ENCODE results near the gene SLC7A7.

SLC7A7 gene

GRCh38 chr14:22819151-22819988 lies 4.1 kb upstream of the SLC7A7 start:
- Histone ChIP-seq H3K27me3 (ENCODE audit: control insufficient read depth in 3 of 3, insufficient read depth in 3 of 3, low read depth in 1 of 3, low read length in 3 of 3) (peaks cover 0 to 6% (median 3%) of the 10 kb centered on the region in 3 experiments), H4K91ac (ENCODE audit: low read depth, low read length, poor library complexity) (no peak overlapping the region), H4K8ac (ENCODE audit: low read depth, low read length) (no peak overlapping the region), H2AK5ac (ENCODE audit: low read depth, low read length) (no peak overlapping the region), H2BK12ac (ENCODE audit: low read length) (no peak overlapping the region), H2BK5ac (ENCODE audit: low read length) (no peak overlapping the region), H3K9me3 (replicated peaks in 1 of 2; ENCODE audit: control insufficient read depth in 2 of 2, insufficient read depth in 1 of 2, low read depth in 1 of 2, low read length in 2 of 2) (no peaks in the 10 kb centered on the region), H3K79me1 (ENCODE audit: low read depth, low read length) (no peaks in the 10 kb centered on the region), H3K23ac (ENCODE audit: low read depth, low read length, poor library complexity) (peak overlapping the region; percentile 37), H3K9ac (ENCODE audit: low read depth, low read length, poor library complexity) (no peak overlapping the region), H3K4me1 (ENCODE audit: control insufficient read depth in 2 of 2, insufficient read depth in 1 of 2, low read depth in 1 of 2, low read length in 2 of 2) (peaks cover 8 to 20% of the 10 kb centered on the region in 2 donors), H2AFZ (ENCODE audit: low read length) (peak overlapping the region; percentile 35), H2BK120ac (ENCODE audit: low read depth, low read length) (no peak overlapping the region), H3K4me3 (ENCODE audit: low read length in 2 of 2) (no peak overlapping the region), H3K27ac (replicated peaks; ENCODE audit: low read length) (no peak overlapping the region), H2BK15ac (ENCODE audit: low read length) (peak overlapping the region; percentile 0), H3K36me3 (replicated peaks in 1 of 2; ENCODE audit: control insufficient read depth in 2 of 2, insufficient read depth in 2 of 2, low read length in 2 of 2) (no peaks in the 10 kb centered on the region), H3K4me2 (ENCODE audit: insufficient read depth, low read length, poor library complexity, severe bottlenecking) (no peak overlapping the region), H3K14ac (ENCODE audit: low read length) (no peak overlapping the region), H3K4ac (ENCODE audit: low read length) (no peak overlapping the region), H3K18ac (ENCODE audit: low read length) (no peak overlapping the region)
- no peak for DNase-seq (ENCODE audit: low spot score)
- no CpG with 5 or more reads among the region's 10 CpGs for WGBS, 2 donors (ENCODE audit: extremely low coverage in 2 of 2, insufficient read length in 2 of 2, insufficient replicate concordance in 1 of 2)

GRCh38 chr14:22814373-22814772 lies 862 bp downstream of the SLC7A7 start:
- H3K18ac ChIP-seq (ENCODE audit: low read length): no peak overlapping the region
- H3K4me2 ChIP-seq (ENCODE audit: insufficient read depth, low read length, poor library complexity, severe bottlenecking): no peak overlapping the region
- H3K27me3 ChIP-seq (ENCODE audit: control insufficient read depth in 3 of 3, insufficient read depth in 3 of 3, low read depth in 1 of 3, low read length in 3 of 3): no peaks in the 10 kb centered on the region
- H3K9me3 ChIP-seq (replicated peaks in 1 of 2; ENCODE audit: control insufficient read depth in 2 of 2, insufficient read depth in 1 of 2, low read depth in 1 of 2, low read length in 2 of 2): no peaks in the 10 kb centered on the region
- no peak overlapping the region for H2BK5ac ChIP-seq (ENCODE audit: low read length)
- H3K4me1 ChIP-seq (ENCODE audit: control insufficient read depth in 2 of 2, insufficient read depth in 1 of 2, low read depth in 1 of 2, low read length in 2 of 2): peaks cover 8 to 11% of the 10 kb centered on the region in 2 donors
- no peak overlapping the region for H2BK120ac ChIP-seq (ENCODE audit: low read depth, low read length)
- no peak overlapping the region for H2BK15ac ChIP-seq (ENCODE audit: low read length)
- DNase-seq (ENCODE audit: low spot score): no peak
- no peak overlapping the region for H3K4ac ChIP-seq (ENCODE audit: low read length)
- no peak overlapping the region for H4K8ac ChIP-seq (ENCODE audit: low read depth, low read length)
- H3K79me1 ChIP-seq (ENCODE audit: low read depth, low read length): no peaks in the 10 kb centered on the region
- no peak overlapping the region for H3K14ac ChIP-seq (ENCODE audit: low read length)
- no peak overlapping the region for H3K23ac ChIP-seq (ENCODE audit: low read depth, low read length, poor library complexity)
- no peak overlapping the region for H2AK5ac ChIP-seq (ENCODE audit: low read depth, low read length)
- H3K4me3 ChIP-seq (ENCODE audit: low read length in 2 of 2): no peak overlapping the region
- no peak overlapping the region for H3K9ac ChIP-seq (ENCODE audit: low read depth, low read length, poor library complexity)
- H3K36me3 ChIP-seq (replicated peaks in 1 of 2; ENCODE audit: control insufficient read depth in 2 of 2, insufficient read depth in 2 of 2, low read length in 2 of 2): no peaks in the 10 kb centered on the region
- no CpG with 5 or more reads among the region's 7 CpGs for WGBS, 2 donors (ENCODE audit: extremely low coverage in 2 of 2, insufficient read length in 2 of 2, insufficient replicate concordance in 1 of 2)
- H3K27ac ChIP-seq (replicated peaks; ENCODE audit: low read length): no peak overlapping the region
- no peak overlapping the region for H2AFZ ChIP-seq (ENCODE audit: low read length)
- H2BK12ac ChIP-seq (ENCODE audit: low read length): no peak overlapping the region
- no peak overlapping the region for H4K91ac ChIP-seq (ENCODE audit: low read depth, low read length, poor library complexity)

GRCh38 chr14:22813145-22813544 lies 2.1 kb downstream of the SLC7A7 start:
- Histone ChIP-seq H3K4me3 (ENCODE audit: low read length in 2 of 2) (no peak overlapping the region), H3K9me3 (replicated peaks in 1 of 2; ENCODE audit: control insufficient read depth in 2 of 2, insufficient read depth in 1 of 2, low read depth in 1 of 2, low read length in 2 of 2) (no peaks in the 10 kb centered on the region), H2AFZ (ENCODE audit: low read length) (no peak overlapping the region), H3K27me3 (ENCODE audit: control insufficient read depth in 3 of 3, insufficient read depth in 3 of 3, low read depth in 1 of 3, low read length in 3 of 3) (no peaks in the 10 kb centered on the region), H2BK5ac (ENCODE audit: low read length) (no peak overlapping the region), H3K4me1 (ENCODE audit: control insufficient read depth in 2 of 2, insufficient read depth in 1 of 2, low read depth in 1 of 2, low read length in 2 of 2) (peaks cover 8 to 11% of the 10 kb centered on the region in 2 donors), H2BK15ac (ENCODE audit: low read length) (no peak overlapping the region), H3K9ac (ENCODE audit: low read depth, low read length, poor library complexity) (no peak overlapping the region), H3K4ac (ENCODE audit: low read length) (no peak overlapping the region), H2BK120ac (ENCODE audit: low read depth, low read length) (no peak overlapping the region), H3K27ac (replicated peaks; ENCODE audit: low read length) (no peak overlapping the region), H3K36me3 (replicated peaks in 1 of 2; ENCODE audit: control insufficient read depth in 2 of 2, insufficient read depth in 2 of 2, low read length in 2 of 2) (no peaks in the 10 kb centered on the region), H3K23ac (ENCODE audit: low read depth, low read length, poor library complexity) (no peak overlapping the region), H3K18ac (ENCODE audit: low read length) (peak overlapping the region; percentile 19), H2AK5ac (ENCODE audit: low read depth, low read length) (no peak overlapping the region), H4K91ac (ENCODE audit: low read depth, low read length, poor library complexity) (no peak overlapping the region), H2BK12ac (ENCODE audit: low read length) (no peak overlapping the region), H3K79me1 (ENCODE audit: low read depth, low read length) (no peaks in the 10 kb centered on the region), H3K14ac (ENCODE audit: low read length) (no peak overlapping the region), H3K4me2 (ENCODE audit: insufficient read depth, low read length, poor library complexity, severe bottlenecking) (no peak overlapping the region), H4K8ac (ENCODE audit: low read depth, low read length) (no peak overlapping the region)
- no peak for DNase-seq (ENCODE audit: low spot score)
- no CpG with 5 or more reads among the region's 9 CpGs for WGBS, 2 donors (ENCODE audit: extremely low coverage in 2 of 2, insufficient read length in 2 of 2, insufficient replicate concordance in 1 of 2)

GRCh38 chr14:22812744-22813143 lies 2.5 kb downstream of the SLC7A7 start:
- WGBS, 2 donors (ENCODE audit: extremely low coverage in 2 of 2, insufficient read length in 2 of 2, insufficient replicate concordance in 1 of 2): no CpG with 5 or more reads among the region's 4 CpGs
- no peak overlapping the region for H4K91ac ChIP-seq (ENCODE audit: low read depth, low read length, poor library complexity)
- H3K4me2 ChIP-seq (ENCODE audit: insufficient read depth, low read length, poor library complexity, severe bottlenecking): no peak overlapping the region
- H2AK5ac ChIP-seq (ENCODE audit: low read depth, low read length): no peak overlapping the region
- H3K4ac ChIP-seq (ENCODE audit: low read length): no peak overlapping the region
- H3K9ac ChIP-seq (ENCODE audit: low read depth, low read length, poor library complexity): no peak overlapping the region
- no peak overlapping the region for H4K8ac ChIP-seq (ENCODE audit: low read depth, low read length)
- no peaks in the 10 kb centered on the region for H3K36me3 ChIP-seq (replicated peaks in 1 of 2; ENCODE audit: control insufficient read depth in 2 of 2, insufficient read depth in 2 of 2, low read length in 2 of 2)
- H2BK5ac ChIP-seq (ENCODE audit: low read length): no peak overlapping the region
- H3K4me1 ChIP-seq (ENCODE audit: control insufficient read depth in 2 of 2, insufficient read depth in 1 of 2, low read depth in 1 of 2, low read length in 2 of 2): peaks cover 8 to 11% of the 10 kb centered on the region in 2 donors
- H3K4me3 ChIP-seq (ENCODE audit: low read length in 2 of 2): no peak overlapping the region
- no peak overlapping the region for H2BK120ac ChIP-seq (ENCODE audit: low read depth, low read length)
- no peak overlapping the region for H3K23ac ChIP-seq (ENCODE audit: low read depth, low read length, poor library complexity)
- H2BK15ac ChIP-seq (ENCODE audit: low read length): no peak overlapping the region
- no peak overlapping the region for H3K18ac ChIP-seq (ENCODE audit: low read length)
- no peak overlapping the region for H3K27ac ChIP-seq (replicated peaks; ENCODE audit: low read length)
- no peak for DNase-seq (ENCODE audit: low spot score)
- no peaks in the 10 kb centered on the region for H3K79me1 ChIP-seq (ENCODE audit: low read depth, low read length)
- H3K9me3 ChIP-seq (replicated peaks in 1 of 2; ENCODE audit: control insufficient read depth in 2 of 2, insufficient read depth in 1 of 2, low read depth in 1 of 2, low read length in 2 of 2): no peaks in the 10 kb centered on the region
- H2BK12ac ChIP-seq (ENCODE audit: low read length): no peak overlapping the region
- H3K14ac ChIP-seq (ENCODE audit: low read length): no peak overlapping the region
- no peaks in the 10 kb centered on the region for H3K27me3 ChIP-seq (ENCODE audit: control insufficient read depth in 3 of 3, insufficient read depth in 3 of 3, low read depth in 1 of 3, low read length in 3 of 3)
- H2AFZ ChIP-seq (ENCODE audit: low read length): no peak overlapping the region
